ENCODE data around the gene RBM19.

RBM19 gene

GRCh38 chr12:113983777-113984448 lies 17.8 kb upstream of the RBM19 start:
- no peaks in the 10 kb centered on the region for H3K36me3 ChIP-seq (ENCODE audit: control insufficient read depth, insufficient read depth, low read length)
- H3K27me3 ChIP-seq (ENCODE audit: control insufficient read depth, insufficient read depth, low read length), result peaks cover 3% of the 10 kb centered on the region
- no peaks in the 10 kb centered on the region for H3K9me3 ChIP-seq (ENCODE audit: control insufficient read depth, low read length)
- no peak overlapping the region for H3K4me3 ChIP-seq (ENCODE audit: low read length)
- no peaks in the 10 kb centered on the region for H3K4me1 ChIP-seq (ENCODE audit: control insufficient read depth, insufficient read depth, low read length)
- H3K9ac ChIP-seq (ENCODE audit: low read length), result no peak overlapping the region

- no peaks in the 10 kb centered on the region for H3K4me1 ChIP-seq (ENCODE audit: control insufficient read depth, insufficient read depth, low read length)
- H3K4me3 ChIP-seq (ENCODE audit: low read length), result no peak overlapping the region
- H3K9me3 ChIP-seq (ENCODE audit: control insufficient read depth, low read length), result no peaks in the 10 kb centered on the region
- no peaks in the 10 kb centered on the region for H3K36me3 ChIP-seq (ENCODE audit: control insufficient read depth, insufficient read depth, low read length)
- no peak overlapping the region for H3K9ac ChIP-seq (ENCODE audit: low read length)
- H3K27me3 ChIP-seq (ENCODE audit: control insufficient read depth, insufficient read depth, low read length), result peaks cover 3% of the 10 kb centered on the region
Measured at GRCh38 chr12:113983265-113983664, 17.1 kb upstream of the RBM19 start.

GRCh38 chr12:113981876-113982275 lies 15.8 kb upstream of the RBM19 start:
- Histone ChIP-seq H3K4me1 (ENCODE audit: control insufficient read depth, insufficient read depth, low read length) (no peaks in the 10 kb centered on the region), H3K27me3 (ENCODE audit: control insufficient read depth, insufficient read depth, low read length) (peaks cover 3% of the 10 kb centered on the region)

GRCh38 chr12:113980537-113981337 lies 14.6 kb upstream of the RBM19 start:
- Histone ChIP-seq H3K27me3 (ENCODE audit: control insufficient read depth, insufficient read depth, low read length) (peaks cover 3% of the 10 kb centered on the region), H3K4me3 (ENCODE audit: low read length) (no peak overlapping the region), H3K4me1 (ENCODE audit: control insufficient read depth, insufficient read depth, low read length) (no peaks in the 10 kb centered on the region), H3K9ac (ENCODE audit: low read length) (no peak overlapping the region), H3K36me3 (ENCODE audit: control insufficient read depth, insufficient read depth, low read length) (no peaks in the 10 kb centered on the region), H3K9me3 (ENCODE audit: control insufficient read depth, low read length) (no peaks in the 10 kb centered on the region)

More at GRCh38 chr12:113981876-113982275, 15.8 kb upstream of the RBM19 start:
- H3K4me3 ChIP-seq (ENCODE audit: low read length), result no peak overlapping the region
- H3K36me3 ChIP-seq (ENCODE audit: control insufficient read depth, insufficient read depth, low read length), result no peaks in the 10 kb centered on the region
- no peaks in the 10 kb centered on the region for H3K9me3 ChIP-seq (ENCODE audit: control insufficient read depth, low read length)
- H3K9ac ChIP-seq (ENCODE audit: low read length), result no peak overlapping the region

GRCh38 chr12:113980054-113980453 lies 13.9 kb upstream of the RBM19 start:
- H3K9ac ChIP-seq (ENCODE audit: low read length), result no peak overlapping the region
- no peaks in the 10 kb centered on the region for H3K9me3 ChIP-seq (ENCODE audit: control insufficient read depth, low read length)
- H3K27me3 ChIP-seq (ENCODE audit: control insufficient read depth, insufficient read depth, low read length), result peaks cover 3% of the 10 kb centered on the region
- no peaks in the 10 kb centered on the region for H3K4me1 ChIP-seq (ENCODE audit: control insufficient read depth, insufficient read depth, low read length)
- H3K4me3 ChIP-seq (ENCODE audit: low read length), result no peak overlapping the region
- no peaks in the 10 kb centered on the region for H3K36me3 ChIP-seq (ENCODE audit: control insufficient read depth, insufficient read depth, low read length)

GRCh38 chr12:113978080-113978479 lies 12.0 kb upstream of the RBM19 start:
- Histone ChIP-seq H3K9me3 (ENCODE audit: control insufficient read depth, low read length) (no peaks in the 10 kb centered on the region), H3K27me3 (ENCODE audit: control insufficient read depth, insufficient read depth, low read length) (peaks cover 3% of the 10 kb centered on the region), H3K4me3 (ENCODE audit: low read length) (no peak overlapping the region), H3K9ac (ENCODE audit: low read length) (no peak overlapping the region), H3K4me1 (ENCODE audit: control insufficient read depth, insufficient read depth, low read length) (no peaks in the 10 kb centered on the region), H3K36me3 (ENCODE audit: control insufficient read depth, insufficient read depth, low read length) (no peaks in the 10 kb centered on the region)

- Histone ChIP-seq H3K27me3 (ENCODE audit: control insufficient read depth, insufficient read depth, low read length) (peaks cover 3% of the 10 kb centered on the region), H3K4me3 (ENCODE audit: low read length) (no peak overlapping the region), H3K36me3 (ENCODE audit: control insufficient read depth, insufficient read depth, low read length) (no peaks in the 10 kb centered on the region), H3K4me1 (ENCODE audit: control insufficient read depth, insufficient read depth, low read length) (no peaks in the 10 kb centered on the region), H3K9ac (ENCODE audit: low read length) (no peak overlapping the region), H3K9me3 (ENCODE audit: control insufficient read depth, low read length) (no peaks in the 10 kb centered on the region)
Measured at GRCh38 chr12:113974006-113974405, 7.9 kb upstream of the RBM19 start.

- Histone ChIP-seq H3K9me3 (ENCODE audit: control insufficient read depth, low read length) (no peaks in the 10 kb centered on the region), H3K4me1 (ENCODE audit: control insufficient read depth, insufficient read depth, low read length) (no peaks in the 10 kb centered on the region), H3K36me3 (ENCODE audit: control insufficient read depth, insufficient read depth, low read length) (no peaks in the 10 kb centered on the region), H3K27me3 (ENCODE audit: control insufficient read depth, insufficient read depth, low read length) (peaks cover 3% of the 10 kb centered on the region), H3K4me3 (ENCODE audit: low read length) (no peak overlapping the region), H3K9ac (ENCODE audit: low read length) (no peak overlapping the region)
Measured at GRCh38 chr12:113973109-113973904, 7.2 kb upstream of the RBM19 start.

- no peaks in the 10 kb centered on the region for H3K4me1 ChIP-seq (ENCODE audit: control insufficient read depth, insufficient read depth, low read length)
- no peaks in the 10 kb centered on the region for H3K9me3 ChIP-seq (ENCODE audit: control insufficient read depth, low read length)
- peaks cover 3% of the 10 kb centered on the region for H3K27me3 ChIP-seq (ENCODE audit: control insufficient read depth, insufficient read depth, low read length)
Measured at GRCh38 chr12:113971392-113971791, 5.3 kb upstream of the RBM19 start.

GRCh38 chr12:113970211-113970610 lies 4.1 kb upstream of the RBM19 start:
- Histone ChIP-seq H3K27me3 (ENCODE audit: control insufficient read depth, insufficient read depth, low read length) (peaks cover 3% of the 10 kb centered on the region), H3K36me3 (ENCODE audit: control insufficient read depth, insufficient read depth, low read length) (no peaks in the 10 kb centered on the region), H3K4me1 (ENCODE audit: control insufficient read depth, insufficient read depth, low read length) (peaks cover 5% of the 10 kb centered on the region), H3K9me3 (ENCODE audit: control insufficient read depth, low read length) (no peaks in the 10 kb centered on the region), H3K9ac (ENCODE audit: low read length) (no peak overlapping the region), H3K4me3 (ENCODE audit: low read length) (no peak overlapping the region)

More at GRCh38 chr12:113971392-113971791, 5.3 kb upstream of the RBM19 start:
- Histone ChIP-seq H3K4me3 (ENCODE audit: low read length) (no peak overlapping the region), H3K36me3 (ENCODE audit: control insufficient read depth, insufficient read depth, low read length) (no peaks in the 10 kb centered on the region), H3K9ac (ENCODE audit: low read length) (no peak overlapping the region)

GRCh38 chr12:113967368-113967767 lies 1.2 kb upstream of the RBM19 start:
- Histone ChIP-seq H3K27me3 (ENCODE audit: control insufficient read depth, insufficient read depth, low read length) (peaks cover 2% of the 10 kb centered on the region), H3K9ac (ENCODE audit: low read length) (no peak overlapping the region), H3K4me1 (ENCODE audit: control insufficient read depth, insufficient read depth, low read length) (peaks cover 8% of the 10 kb centered on the region), H3K4me3 (ENCODE audit: low read length) (no peak overlapping the region), H3K36me3 (ENCODE audit: control insufficient read depth, insufficient read depth, low read length) (no peaks in the 10 kb centered on the region), H3K9me3 (ENCODE audit: control insufficient read depth, low read length) (no peaks in the 10 kb centered on the region)

- Histone ChIP-seq H3K27me3 (ENCODE audit: control insufficient read depth, insufficient read depth, low read length) (no peaks in the 10 kb centered on the region), H3K9ac (ENCODE audit: low read length) (no peak overlapping the region), H3K36me3 (ENCODE audit: control insufficient read depth, insufficient read depth, low read length) (no peaks in the 10 kb centered on the region), H3K9me3 (ENCODE audit: control insufficient read depth, low read length) (no peaks in the 10 kb centered on the region), H3K4me3 (ENCODE audit: low read length) (no peak overlapping the region), H3K4me1 (ENCODE audit: control insufficient read depth, insufficient read depth, low read length) (peaks cover 8% of the 10 kb centered on the region)
Measured at GRCh38 chr12:113962733-113963132, 3.4 kb downstream of the RBM19 start.
